Upper lobe of left lung (tissue), 6 donors: ENCODE measurements around the gene PBRM1. TPM values are rescaled to one million over a fixed set of nuclear protein-coding genes. Genes with fewer than 3 reads are reported as not detected.

ENCODE experiments used
- ATAC-seq, 2 donors: fragments of 200-7000 bp; cut with Tn5 transposase; one replicate each; pipeline ENCODE4 v1.9.1; 2022; ENCODE audit warnings: mild to moderate bottlenecking in 2 of 2, moderate library complexity in 2 of 2; ENCODE audit not compliant: low FRiP score in 2 of 2
- DNase-seq, 2 donors: peaks; one replicate each; pipeline ENCODE4 v3.0.0-alpha.2; 2019 to 2020
- H3K27ac ChIP-seq, 4 donors: fragments of 200-600 bp; sonication (generic); one replicate each; pipeline ENCODE4 v1.5.1; 2016 to 2019
- H3K27me3 ChIP-seq, 4 donors: fragments of 200-600 bp; sonication (generic); one replicate each; pipeline ENCODE4 v1.5.1; 2017 to 2019
- H3K36me3 ChIP-seq, 4 donors: fragments of 200-600 bp; sonication (generic); one replicate each; pipeline ENCODE4 v1.5.1; 2016 to 2019
- H3K4me1 ChIP-seq, 4 donors: fragments of 200-600 bp; sonication (generic); one replicate each; pipeline ENCODE4 v1.5.1; 2018 to 2019
- H3K4me3 ChIP-seq, 4 donors: fragments of 200-600 bp; sonication (generic); one replicate each; pipeline ENCODE4 v1.5.1; 2017 to 2019; ENCODE audit warnings: mild to moderate bottlenecking in 2 of 4, moderate library complexity in 1 of 4
- H3K9me3 ChIP-seq, 4 donors: fragments of 200-600 bp; sonication (generic); one replicate each; pipeline ENCODE4 v1.5.1; 2018 to 2019
- CTCF ChIP-seq, 6 experiments: fragments of 450-650 bp in 4 of 6; fragments of 200-600 bp in 2 of 6; sonication (generic) in 2 of 6; IDR thresholded peaks; one replicate each; pipeline ENCODE4 v1.5.1; 2016 to 2019; ENCODE audit warnings: antibody characterized with exemption in 6 of 6
- EP300 ChIP-seq, 4 donors: sonication (generic); formaldehyde crosslinking; IDR thresholded peaks; one replicate each; pipeline ENCODE4 v1.5.1; 2017; ENCODE audit warnings: antibody characterized with exemption in 4 of 4, control low read depth in 2 of 4
- POLR2A ChIP-seq, 4 donors: fragments of 450-650 bp; IDR thresholded peaks; one replicate each; pipeline ENCODE4 v1.5.1; 2016 to 2017; ENCODE audit warnings: antibody characterized with exemption in 4 of 4, mild to moderate bottlenecking in 2 of 4
- POLR2AphosphoS5 ChIP-seq, 2 donors: sonication (generic); formaldehyde crosslinking; IDR thresholded peaks; one replicate each; pipeline ENCODE4 v1.5.1; 2017; ENCODE audit warnings: antibody characterized with exemption in 2 of 2
- WGBS, 2 donors: methylation state at CpG; one replicate each; pipeline ENCODE4 v1.1.5; 2017 to 2018; 5-methylcytosine and 5-hydroxymethylcytosine counted together
- total RNA-seq, 6 donors: library from RNA; depleted of rRNA in 4 of 6; stranded (reverse); fragments of >200 nt in 4 of 6; gene quantifications; one replicate each; pipeline versions ENCODE4 v1.1.0 to v1.2.1, GENCODE V29; 2016 to 2021
- donor health status: DM: no; HTN: no; CAD: no; lungs with moderate emphysema.
- donor health status: DM: no; HTN: yes; CAD: no; lungs with severe emphysema.

The PBRM1 gene
- total RNA-seq, 6 donors from 2014 or later = 60.9 to 151 (median 81.6) TPM

GRCh38 chr3:52660046-52660445 lies 25.7 kb downstream of the PBRM1 start:
- Histone ChIP-seq H3K4me3 (no peak overlapping the region), H3K36me3 (peaks cover 26 to 93% (median 73%) of the 10 kb centered on the region in 4 donors), H3K9me3 (no peaks in the 10 kb centered on the region), H3K4me1 (no peaks in the 10 kb centered on the region), H3K27ac (no peak overlapping the region), H3K27me3 (no peaks in the 10 kb centered on the region)
- no peak for DNase-seq
- TF ChIP-seq EP300 (IDR thresholded peaks at IDR 0.05) (no peak), POLR2A (IDR thresholded peaks at IDR 0.05) (no peak), POLR2AphosphoS5 (IDR thresholded peaks at IDR 0.05) (no peak), CTCF (IDR thresholded peaks at IDR 0.05) (no peak)
- 90 to 96% methylated on average over 3 of the region's 3 CpGs for WGBS, 2 donors
- no peak for ATAC-seq

GRCh38 chr3:52655895-52656294 lies 29.8 kb downstream of the PBRM1 start:
- H3K4me3 ChIP-seq = no peak overlapping the region
- DNase-seq (no peak), ATAC-seq (no peak)
- H3K27ac ChIP-seq = no peak overlapping the region
- H3K4me1 ChIP-seq = no peaks in the 10 kb centered on the region
- no peaks in the 10 kb centered on the region for H3K27me3 ChIP-seq
- WGBS, 2 donors = 92 to 96% methylated on average over 3 of the region's 3 CpGs
- H3K36me3 ChIP-seq = peaks cover 28 to 97% (median 90%) of the 10 kb centered on the region in 4 donors
- H3K9me3 ChIP-seq = no peaks in the 10 kb centered on the region
- no peak for TF ChIP-seq POLR2AphosphoS5 (IDR thresholded peaks at IDR 0.05)
- TF ChIP-seq CTCF (IDR thresholded peaks at IDR 0.05) = no peak
- TF ChIP-seq EP300 (IDR thresholded peaks at IDR 0.05) = no peak
- no peak for TF ChIP-seq POLR2A (IDR thresholded peaks at IDR 0.05)

- Histone ChIP-seq H3K36me3 (peaks cover 32 to 95% (median 80%) of the 10 kb centered on the region in 4 donors), H3K27me3 (no peaks in the 10 kb centered on the region), H3K4me1 (no peaks in the 10 kb centered on the region), H3K27ac (no peak overlapping the region), H3K9me3 (no peaks in the 10 kb centered on the region), H3K4me3 (no peak overlapping the region)
- DNase-seq (no peak), ATAC-seq (no peak)
- TF ChIP-seq POLR2AphosphoS5 (IDR thresholded peaks at IDR 0.05) (no peak), EP300 (IDR thresholded peaks at IDR 0.05) (no peak), POLR2A (IDR thresholded peaks at IDR 0.05) (no peak), CTCF (IDR thresholded peaks at IDR 0.05) (no peak)
Observed at GRCh38 chr3:52651592-52651991, 34.1 kb downstream of the PBRM1 start.

GRCh38 chr3:52650439-52650838 lies 35.3 kb downstream of the PBRM1 start:
- Histone ChIP-seq H3K4me3 (no peak overlapping the region), H3K4me1 (no peaks in the 10 kb centered on the region), H3K27me3 (no peaks in the 10 kb centered on the region), H3K9me3 (no peaks in the 10 kb centered on the region), H3K27ac (no peak overlapping the region), H3K36me3 (peaks cover 26 to 94% (median 75%) of the 10 kb centered on the region in 4 donors)
- WGBS, 2 donors = 90 to 96% methylated on average over 1 of the region's 1 CpG
- TF ChIP-seq POLR2A (IDR thresholded peaks at IDR 0.05) (no peak), POLR2AphosphoS5 (IDR thresholded peaks at IDR 0.05) (no peak), EP300 (IDR thresholded peaks at IDR 0.05) (no peak), CTCF (IDR thresholded peaks at IDR 0.05) (no peak)
- DNase-seq = no peak
- no peak for ATAC-seq

GRCh38 chr3:52649461-52650210 lies 36.1 kb downstream of the PBRM1 start:
- no peaks in the 10 kb centered on the region for H3K9me3 ChIP-seq
- H3K27ac ChIP-seq = no peak overlapping the region
- WGBS, 2 donors = 94 to 95% methylated on average over 5 of the region's 5 CpGs
- H3K4me3 ChIP-seq = no peak overlapping the region
- TF ChIP-seq POLR2AphosphoS5 (IDR thresholded peaks at IDR 0.05) = no peak
- TF ChIP-seq POLR2A (IDR thresholded peaks at IDR 0.05) = no peak
- no peak for TF ChIP-seq CTCF (IDR thresholded peaks at IDR 0.05)
- TF ChIP-seq EP300 (IDR thresholded peaks at IDR 0.05) = no peak
- no peak for DNase-seq
- peaks cover 22 to 94% (median 74%) of the 10 kb centered on the region in 4 donors for H3K36me3 ChIP-seq
- no peak for ATAC-seq
- H3K4me1 ChIP-seq = no peaks in the 10 kb centered on the region
- no peaks in the 10 kb centered on the region for H3K27me3 ChIP-seq
